GM21381 (cell line): ENCODE measurements around the gene PWWP2A.
"Not testable (repeated sequence)": the region's sequence is repeated elsewhere in the genome, so short reads cannot be mapped to it uniquely, and the experiment has no call there.

Source experiments
- ATAC-seq: cut with Tn5 transposase; IDR thresholded peaks from one replicate; pipeline ENCODE4 v1.9.1; 2021; ENCODE audit warnings: mild to moderate bottlenecking, moderate library complexity; ENCODE audit not compliant: unreplicated experiment

Gene PWWP2A, protein sequence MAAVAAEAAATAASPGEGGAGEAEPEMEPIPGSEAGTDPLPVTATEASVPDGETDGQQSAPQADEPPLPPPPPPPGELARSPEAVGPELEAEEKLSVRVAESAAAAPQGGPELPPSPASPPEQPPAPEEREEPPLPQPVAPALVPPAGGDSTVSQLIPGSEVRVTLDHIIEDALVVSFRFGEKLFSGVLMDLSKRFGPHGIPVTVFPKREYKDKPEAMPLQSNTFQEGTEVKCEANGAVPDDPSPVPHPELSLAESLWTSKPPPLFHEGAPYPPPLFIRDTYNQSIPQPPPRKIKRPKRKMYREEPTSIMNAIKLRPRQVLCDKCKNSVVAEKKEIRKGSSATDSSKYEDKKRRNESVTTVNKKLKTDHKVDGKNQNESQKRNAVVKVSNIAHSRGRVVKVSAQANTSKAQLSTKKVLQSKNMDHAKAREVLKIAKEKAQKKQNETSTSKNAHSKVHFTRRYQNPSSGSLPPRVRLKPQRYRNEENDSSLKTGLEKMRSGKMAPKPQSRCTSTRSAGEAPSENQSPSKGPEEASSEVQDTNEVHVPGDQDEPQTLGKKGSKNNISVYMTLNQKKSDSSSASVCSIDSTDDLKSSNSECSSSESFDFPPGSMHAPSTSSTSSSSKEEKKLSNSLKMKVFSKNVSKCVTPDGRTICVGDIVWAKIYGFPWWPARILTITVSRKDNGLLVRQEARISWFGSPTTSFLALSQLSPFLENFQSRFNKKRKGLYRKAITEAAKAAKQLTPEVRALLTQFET

GRCh38 chr5:160119142-160119904 is at the start of gene PWWP2A:
TSS of gene PWWP2A (minus strand) at chr5:160119450. CDS start at chr5:160119388, 62 bp downstream.
- ATAC-seq: peak; percentile 88

GRCh38 chr5:160167624-160168165 is 48.4 kb upstream of the PWWP2A start:
- ATAC-seq: no peak

DNA sequence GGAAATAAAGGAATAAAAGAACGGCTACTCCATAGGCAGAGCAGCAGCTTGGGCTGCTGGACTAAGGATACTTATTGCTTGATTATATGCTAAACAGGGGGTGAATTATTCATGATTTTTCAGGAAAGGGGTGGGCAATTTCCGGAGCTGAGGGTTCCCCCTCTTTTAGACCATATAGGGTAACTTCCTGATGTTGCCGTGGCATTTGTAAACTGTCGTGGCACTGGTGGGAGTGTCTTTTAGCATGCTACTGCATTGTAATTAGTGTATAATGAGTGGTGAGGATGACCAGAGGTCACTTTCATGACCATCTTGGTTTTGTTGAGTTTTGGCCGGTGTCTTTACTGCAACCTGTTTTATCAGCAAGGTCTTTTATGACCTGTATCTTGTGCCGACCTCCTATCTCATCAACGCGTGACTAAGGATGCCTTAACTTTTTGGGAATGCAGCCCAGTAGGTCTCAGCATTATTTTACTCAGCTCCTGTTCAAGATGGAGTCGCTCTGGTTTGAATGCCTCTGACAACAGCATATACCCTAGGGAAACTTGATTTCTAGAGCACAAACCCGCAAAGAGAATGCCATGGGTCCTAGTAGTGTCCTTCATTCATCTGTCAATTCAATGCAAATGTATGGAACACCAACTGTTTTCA is 47.8 kb upstream of the PWWP2A start:
- no peak for ATAC-seq

DNA sequence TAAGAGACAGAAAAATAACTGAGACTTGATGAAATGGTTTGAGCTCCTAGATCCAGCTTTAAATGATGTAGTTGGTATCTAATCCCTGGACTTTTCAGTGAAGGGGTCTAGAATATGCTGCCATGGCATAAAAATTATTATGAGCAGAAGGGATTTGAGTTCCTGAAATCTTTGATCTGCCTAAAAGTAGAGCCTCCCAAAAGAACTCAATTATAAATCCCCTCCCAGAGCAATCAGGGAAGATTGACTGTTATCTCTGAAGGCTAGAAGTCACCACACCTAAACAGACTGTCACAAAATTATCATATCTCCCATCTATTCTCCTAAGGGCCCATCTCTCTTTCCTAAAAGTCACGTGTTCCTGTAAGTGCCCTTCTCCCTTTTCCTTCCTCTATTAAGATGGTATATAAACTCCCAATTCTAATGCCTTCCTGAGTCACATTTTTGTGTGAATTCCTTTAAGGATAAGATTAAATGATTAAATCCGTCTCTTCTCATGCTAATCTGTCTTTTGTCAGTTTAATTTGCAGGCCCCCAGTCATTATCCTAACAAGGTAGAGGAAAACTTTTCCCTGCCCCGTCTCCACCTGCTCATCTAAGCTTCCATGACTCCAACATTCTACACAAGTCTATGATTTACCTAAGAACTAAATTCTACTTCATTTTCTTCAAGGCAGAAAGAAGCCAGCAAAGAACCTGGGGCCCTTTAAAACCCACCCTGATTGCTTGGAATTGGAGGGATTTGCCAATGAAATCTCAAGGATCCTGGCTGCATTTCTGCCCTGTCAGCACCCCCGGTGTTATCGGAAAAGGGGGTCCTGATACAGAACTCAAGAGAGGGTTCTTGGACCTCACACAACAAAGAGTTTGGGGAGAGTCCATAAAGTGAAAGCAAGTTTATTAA is 47.1 kb upstream of the PWWP2A start:
- ATAC-seq: no peak

GRCh38 chr5:160165137-160166068 is 46.2 kb upstream of the PWWP2A start:
- no peak for ATAC-seq

- no peak for ATAC-seq
These were observed 43.7 kb upstream of the PWWP2A start for GRCh38 chr5:160162910-160163309.

- no peak for ATAC-seq
These were observed 42.4 kb upstream of the PWWP2A start for GRCh38 chr5:160161626-160162025.

DNA sequence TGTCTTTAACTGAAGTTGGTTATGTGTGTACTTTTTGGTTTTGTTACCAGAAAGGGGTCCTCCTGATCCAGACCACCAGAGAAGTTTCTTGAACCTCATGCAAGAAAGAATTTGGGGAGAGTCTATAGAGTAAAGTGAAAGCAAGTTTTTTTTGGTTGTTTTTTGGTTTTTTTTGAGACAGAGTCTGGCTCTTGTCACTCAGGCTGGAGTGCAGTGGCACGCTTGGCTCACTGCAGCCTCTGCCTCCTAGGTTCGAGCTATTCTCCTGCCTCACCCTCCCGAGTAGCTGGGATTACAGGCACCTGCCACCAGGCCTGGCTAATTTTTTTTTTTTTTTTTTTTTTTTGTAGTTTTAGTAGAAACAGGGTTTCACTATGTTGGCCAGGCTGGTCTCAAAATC is 41.6 kb upstream of the PWWP2A start:
- not testable (repeated sequence) for ATAC-seq

DNA sequence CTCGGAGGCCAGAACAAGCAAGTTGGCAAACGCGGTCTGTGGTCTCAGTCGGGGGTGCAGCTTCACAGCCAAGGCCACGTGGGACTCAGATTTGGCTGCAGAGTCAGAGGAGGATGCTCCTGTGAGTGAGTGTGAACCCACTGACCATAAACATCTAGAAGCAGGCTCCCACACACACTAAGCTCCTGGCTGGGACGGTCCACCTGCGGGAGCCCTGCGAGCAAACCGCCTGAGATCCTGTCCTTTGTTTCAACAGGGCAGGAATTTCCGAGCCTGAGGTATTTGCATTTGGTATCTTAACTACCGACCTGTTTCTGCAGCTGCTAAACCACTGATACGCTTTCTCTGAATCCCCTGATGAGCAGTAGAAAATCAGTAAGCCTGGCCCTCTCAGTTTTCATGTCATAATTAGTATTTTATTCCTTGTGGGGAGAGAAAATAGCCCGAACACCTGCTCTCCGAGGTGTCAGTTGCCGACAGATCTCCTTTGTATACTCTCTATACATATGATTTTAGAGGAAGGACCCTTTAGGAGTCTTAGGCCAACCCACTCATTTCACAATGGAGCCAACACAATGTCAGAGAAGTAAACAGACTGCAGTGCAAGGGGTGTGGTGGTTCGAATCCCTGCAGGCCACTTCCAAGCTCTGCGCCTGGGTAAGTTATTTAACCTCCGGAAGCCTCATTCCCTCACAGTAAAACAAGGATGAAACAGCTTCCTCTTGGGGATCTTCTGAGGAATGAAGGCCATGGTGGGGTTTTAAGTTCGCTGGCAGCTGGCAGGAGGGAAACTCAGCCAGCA is 40.9 kb upstream of the PWWP2A start:
- no peak for ATAC-seq

DNA sequence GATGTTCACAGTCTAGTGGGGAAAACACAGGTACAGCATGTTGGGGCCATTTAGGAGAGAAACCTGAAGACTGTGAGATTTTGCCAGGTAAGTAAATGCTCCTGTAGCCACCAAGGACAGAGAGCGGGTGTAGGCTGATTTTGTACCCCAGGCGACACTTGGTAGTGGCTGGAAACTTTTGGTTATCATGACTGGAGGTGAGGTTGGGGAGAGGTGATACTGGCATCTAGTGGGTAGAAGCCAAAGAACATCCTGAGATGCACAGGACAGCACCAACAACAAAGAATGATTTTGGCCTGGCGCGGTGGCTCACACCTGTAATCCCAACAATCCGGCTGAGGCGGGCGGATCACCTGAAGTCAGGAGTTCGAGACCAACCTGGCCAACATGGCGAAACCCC is 38.8 kb upstream of the PWWP2A start:
- no peak for ATAC-seq

- no peak for ATAC-seq
These were observed 35.9 kb upstream of the PWWP2A start for GRCh38 chr5:160155017-160155750.

- ATAC-seq: no peak
These were observed 33.7 kb upstream of the PWWP2A start for GRCh38 chr5:160152901-160153300.

- ATAC-seq: peak; percentile 65
These were observed 33.0 kb upstream of the PWWP2A start for GRCh38 chr5:160152287-160152686.

DNA sequence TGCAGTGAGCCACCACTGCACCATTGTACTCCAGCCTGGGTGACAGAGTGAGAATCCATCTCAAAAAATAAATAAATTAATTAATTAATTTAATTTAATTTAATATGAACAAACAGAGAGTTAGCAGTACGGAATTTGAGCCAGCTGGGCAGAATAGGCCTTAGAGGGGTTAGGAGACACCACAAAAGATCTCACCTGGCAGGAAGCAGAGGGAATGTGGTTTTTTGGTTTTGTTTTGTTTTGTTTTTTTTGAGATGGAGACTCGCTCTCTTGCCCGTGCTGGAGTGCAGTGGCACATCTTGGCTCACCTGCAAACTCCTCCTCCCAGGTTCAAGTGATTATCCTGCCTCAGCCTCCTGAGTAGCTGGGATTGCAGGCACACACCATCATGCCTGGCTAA is 31.8 kb upstream of the PWWP2A start:
- no peak for ATAC-seq

- ATAC-seq: no peak
These were observed 31.1 kb upstream of the PWWP2A start for GRCh38 chr5:160150381-160150780.

DNA sequence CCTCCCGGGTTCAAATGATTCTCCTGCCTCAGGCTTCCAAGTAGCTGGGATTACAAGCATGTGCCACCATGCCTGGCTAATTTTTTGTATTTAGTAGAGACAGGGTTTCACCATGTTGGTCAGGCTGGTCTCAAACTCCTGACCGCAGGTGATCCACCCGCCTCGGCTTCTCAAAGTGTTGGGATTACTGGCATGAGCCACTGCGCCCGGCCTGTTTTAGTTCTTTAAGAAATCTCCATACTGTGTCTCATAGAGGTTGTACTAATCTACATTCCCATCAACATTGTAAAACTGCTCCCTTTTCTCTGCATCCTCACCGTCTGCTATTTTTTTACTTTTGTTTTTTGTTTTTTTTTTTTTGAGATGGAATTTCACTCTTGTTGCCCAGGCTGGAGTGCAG is 25.2 kb upstream of the PWWP2A start:
- not testable (repeated sequence) for ATAC-seq

DNA sequence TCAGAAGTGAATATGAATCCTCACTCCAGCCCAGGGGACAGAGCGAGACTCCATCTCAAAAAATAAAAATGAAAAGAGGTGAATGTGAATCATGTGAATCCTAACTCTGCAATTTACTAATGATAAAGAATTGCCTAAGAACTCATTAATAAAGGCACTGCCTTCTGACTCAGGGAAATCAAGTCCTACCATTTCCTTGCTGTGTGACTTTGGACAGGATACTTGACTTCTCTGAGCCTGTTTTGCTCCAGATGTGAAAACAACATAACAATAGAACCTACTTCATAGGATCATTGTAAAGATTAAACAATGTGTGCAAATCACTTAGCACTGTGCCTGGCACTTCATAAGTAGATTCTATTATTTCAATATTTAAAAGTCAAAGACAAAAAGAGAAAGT is 15.1 kb upstream of the PWWP2A start:
- ATAC-seq: no peak
